ENCODE results near the gene EXOC3.

EXOC3 gene

GRCh38 chr5:443239-444151 is 519 bp downstream of the EXOC3 start:
- no peak for TF ChIP-seq CTCF (IDR thresholded peaks at IDR 0.05; ENCODE audit: control insufficient read depth, extremely low read depth, insufficient read depth)
- DNase-seq (ENCODE audit: low read depth), result no peak

GRCh38 chr5:444226-444625 is 1.2 kb downstream of the EXOC3 start:
- TF ChIP-seq CTCF (IDR thresholded peaks at IDR 0.05; ENCODE audit: control insufficient read depth, extremely low read depth, insufficient read depth), result no peak
- peak overlapping the region; percentile 99 for H3K4me3 ChIP-seq (ENCODE audit: low read depth, low read length)

More at GRCh38 chr5:443239-444151, 519 bp downstream of the EXOC3 start:
- peak overlapping the region; percentile 99 for H3K4me3 ChIP-seq (ENCODE audit: low read depth, low read length)

GRCh38 chr5:445591-445990 is 2.6 kb downstream of the EXOC3 start:
- H3K4me3 ChIP-seq (ENCODE audit: low read depth, low read length), result no peak overlapping the region
- TF ChIP-seq CTCF (IDR thresholded peaks at IDR 0.05; ENCODE audit: control insufficient read depth, extremely low read depth, insufficient read depth), result no peak
- DNase-seq (ENCODE audit: low read depth), result no peak

More at GRCh38 chr5:444226-444625, 1.2 kb downstream of the EXOC3 start:
- no peak for DNase-seq (ENCODE audit: low read depth)

- no peak overlapping the region for H3K4me3 ChIP-seq (ENCODE audit: low read depth, low read length)
- no peak for TF ChIP-seq CTCF (IDR thresholded peaks at IDR 0.05; ENCODE audit: control insufficient read depth, extremely low read depth, insufficient read depth)
- DNase-seq (ENCODE audit: low read depth), result no peak
Measured at GRCh38 chr5:446066-446882, 3.3 kb downstream of the EXOC3 start.

- TF ChIP-seq CTCF (IDR thresholded peaks at IDR 0.05; ENCODE audit: control insufficient read depth, extremely low read depth, insufficient read depth), result peak; percentile 70
- DNase-seq (ENCODE audit: low read depth), result peak; percentile 21
- H3K4me3 ChIP-seq (ENCODE audit: low read depth, low read length), result no peak overlapping the region
Measured at GRCh38 chr5:446883-447263, 3.9 kb downstream of the EXOC3 start.

GRCh38 chr5:447501-447900 is 4.5 kb downstream of the EXOC3 start:
- TF ChIP-seq CTCF (IDR thresholded peaks at IDR 0.05; ENCODE audit: control insufficient read depth, extremely low read depth, insufficient read depth), result no peak
- no peak for DNase-seq (ENCODE audit: low read depth)
- H3K4me3 ChIP-seq (ENCODE audit: low read depth, low read length), result no peak overlapping the region
